Neural crest cell (in vitro differentiated cells): ENCODE results near the gene PGM5. TPM values are rescaled to one million over a fixed set of nuclear protein-coding genes. Genes with fewer than 3 reads are reported as not detected.
"Not testable (repeated sequence)": the region's sequence is repeated elsewhere in the genome, so short reads cannot be mapped to it uniquely, and the experiment has no call there.

Experiments used
- DNase-seq: peaks from one replicate; pipeline ENCODE4 v3.0.0; 2021; ENCODE audit warnings: low read depth, mixed read lengths, low spot score
- H3K27ac Mint-ChIP-seq: one replicate; pipeline ENCODE4 v1.8.0; 2021; ENCODE audit warnings: mild to moderate bottlenecking, mixed read lengths; ENCODE audit not compliant: unreplicated experiment
- H3K27me3 Mint-ChIP-seq: 2 replicates; pipeline ENCODE4 v1.8.0; 2021; ENCODE audit warnings: low read depth, mild to moderate bottlenecking, mixed read lengths
- H3K36me3 Mint-ChIP-seq: 2 replicates; pipeline ENCODE4 v1.8.0; 2021; ENCODE audit warnings: low read depth, mild to moderate bottlenecking, mixed read lengths
- H3K4me1 Mint-ChIP-seq: 2 replicates; pipeline ENCODE4 v1.8.0; 2021; ENCODE audit warnings: mixed read lengths
- H3K4me3 Mint-ChIP-seq: one replicate; pipeline ENCODE4 v1.8.0; 2021; ENCODE audit warnings: mild to moderate bottlenecking, mixed read lengths
- H3K9me3 Mint-ChIP-seq: 2 replicates; pipeline ENCODE4 v1.8.0; 2021; ENCODE audit warnings: mixed read lengths
- long read RNA-seq: library from polyadenylated mRNA; unstranded; transcript quantifications from one replicate; pipeline ENCODE4 v2.0.0, GENCODE V29; 2020
- total RNA-seq: library from RNA; stranded (reverse); gene quantifications from 2 replicates; pipeline ENCODE4 v1.2.1, GENCODE V29; 2021

Gene PGM5
- total RNA-seq, result 0.16 and 0.43 TPM in 2 replicates
- long read RNA-seq, result 0 reads

- peak; percentile 6 for DNase-seq
- H3K27ac Mint-ChIP-seq, H3K4me1 Mint-ChIP-seq: not testable (repeated sequence)
Observed at GRCh38 chr9:68356380-68357118, at the start of gene PGM5. PGM5 (plus strand) TSS chr9:68356611; CDS start chr9:68357128, 517 bp downstream.

GRCh38 chr9:68307127-68307526, 49.3 kb upstream of the PGM5 start:
- H3K9me3 Mint-ChIP-seq, H3K4me3 Mint-ChIP-seq, H3K27ac Mint-ChIP-seq, H3K4me1 Mint-ChIP-seq, H3K27me3 Mint-ChIP-seq, H3K36me3 Mint-ChIP-seq, DNase-seq: not testable (repeated sequence)

More at GRCh38 chr9:68356380-68357118, at the start of gene PGM5:
- not testable (repeated sequence) for H3K9me3 Mint-ChIP-seq, H3K36me3 Mint-ChIP-seq
- Mint-ChIP-seq H3K27me3 (peaks cover 73% of the 10 kb centered on the region), H3K4me3 (peak within 1 kb of the TSS; percentile 60)

GRCh38 chr9:68307654-68308053, 48.8 kb upstream of the PGM5 start:
- not testable (repeated sequence) for H3K27ac Mint-ChIP-seq, H3K9me3 Mint-ChIP-seq, H3K27me3 Mint-ChIP-seq

GRCh38 chr9:68311208-68311607, 45.2 kb upstream of the PGM5 start:
- H3K27ac Mint-ChIP-seq, H3K4me1 Mint-ChIP-seq, H3K36me3 Mint-ChIP-seq, H3K9me3 Mint-ChIP-seq, H3K4me3 Mint-ChIP-seq, DNase-seq, H3K27me3 Mint-ChIP-seq: not testable (repeated sequence)

More at GRCh38 chr9:68307654-68308053, 48.8 kb upstream of the PGM5 start:
- not testable (repeated sequence) for H3K36me3 Mint-ChIP-seq, H3K4me1 Mint-ChIP-seq, H3K4me3 Mint-ChIP-seq
- DNase-seq, result peak; percentile 3

- not testable (repeated sequence) for H3K4me1 Mint-ChIP-seq, H3K4me3 Mint-ChIP-seq, H3K9me3 Mint-ChIP-seq, H3K36me3 Mint-ChIP-seq, DNase-seq, H3K27ac Mint-ChIP-seq
- H3K27me3 Mint-ChIP-seq, result peaks cover 20% of the 10 kb centered on the region
Observed at GRCh38 chr9:68318209-68318608, 38.2 kb upstream of the PGM5 start.

GRCh38 chr9:68323749-68324148, 32.7 kb upstream of the PGM5 start:
- H3K27ac Mint-ChIP-seq, H3K4me1 Mint-ChIP-seq, H3K4me3 Mint-ChIP-seq, H3K36me3 Mint-ChIP-seq, H3K9me3 Mint-ChIP-seq, H3K27me3 Mint-ChIP-seq, DNase-seq: not testable (repeated sequence)

- not testable (repeated sequence) for DNase-seq, H3K4me3 Mint-ChIP-seq, H3K36me3 Mint-ChIP-seq, H3K4me1 Mint-ChIP-seq, H3K27ac Mint-ChIP-seq, H3K9me3 Mint-ChIP-seq, H3K27me3 Mint-ChIP-seq
Observed at GRCh38 chr9:68324518-68324917, 31.9 kb upstream of the PGM5 start.

- not testable (repeated sequence) for H3K4me3 Mint-ChIP-seq, DNase-seq, H3K4me1 Mint-ChIP-seq, H3K27ac Mint-ChIP-seq, H3K36me3 Mint-ChIP-seq, H3K9me3 Mint-ChIP-seq
- peaks cover 13% of the 10 kb centered on the region for H3K27me3 Mint-ChIP-seq
Observed at GRCh38 chr9:68329106-68329505, 27.3 kb upstream of the PGM5 start.

GRCh38 chr9:68330531-68331173, 25.8 kb upstream of the PGM5 start:
- H3K27ac Mint-ChIP-seq, H3K4me1 Mint-ChIP-seq, H3K4me3 Mint-ChIP-seq, DNase-seq, H3K9me3 Mint-ChIP-seq, H3K36me3 Mint-ChIP-seq: not testable (repeated sequence)
- H3K27me3 Mint-ChIP-seq, result peaks cover 15% of the 10 kb centered on the region

- H3K36me3 Mint-ChIP-seq, DNase-seq, H3K9me3 Mint-ChIP-seq, H3K4me1 Mint-ChIP-seq, H3K27ac Mint-ChIP-seq, H3K4me3 Mint-ChIP-seq: not testable (repeated sequence)
- peaks cover 20% of the 10 kb centered on the region for H3K27me3 Mint-ChIP-seq
Observed at GRCh38 chr9:68332122-68332521, 24.3 kb upstream of the PGM5 start.

GRCh38 chr9:68335935-68336334, 20.5 kb upstream of the PGM5 start:
- not testable (repeated sequence) for H3K27ac Mint-ChIP-seq, H3K4me3 Mint-ChIP-seq, H3K36me3 Mint-ChIP-seq, H3K4me1 Mint-ChIP-seq, DNase-seq, H3K9me3 Mint-ChIP-seq
- peaks cover 22% of the 10 kb centered on the region for H3K27me3 Mint-ChIP-seq

- peaks cover 22% of the 10 kb centered on the region for H3K27me3 Mint-ChIP-seq
- not testable (repeated sequence) for H3K4me1 Mint-ChIP-seq, H3K4me3 Mint-ChIP-seq, DNase-seq, H3K36me3 Mint-ChIP-seq, H3K9me3 Mint-ChIP-seq, H3K27ac Mint-ChIP-seq
Observed at GRCh38 chr9:68336639-68337339, 19.6 kb upstream of the PGM5 start.

- peaks cover 24% of the 10 kb centered on the region for H3K27me3 Mint-ChIP-seq
- not testable (repeated sequence) for H3K36me3 Mint-ChIP-seq, H3K9me3 Mint-ChIP-seq, DNase-seq, H3K27ac Mint-ChIP-seq, H3K4me1 Mint-ChIP-seq, H3K4me3 Mint-ChIP-seq
Observed at GRCh38 chr9:68338000-68338399, 18.4 kb upstream of the PGM5 start.
